Rectal smooth muscle tissue (tissue), 1 donor: ENCODE results near the gene NPB.

Experiments
- H3K27ac ChIP-seq: one replicate; pipeline ENCODE4 v1.7.0; 2013; ENCODE audit warnings: low read depth, low read length, inconsistent platforms
- H3K27me3 ChIP-seq: one replicate; pipeline ENCODE4 v1.7.0; 2013; ENCODE audit warnings: low read length; ENCODE audit not compliant: control insufficient read depth, insufficient read depth
- H3K36me3 ChIP-seq: one replicate; pipeline ENCODE4 v1.7.0; 2013; ENCODE audit warnings: low read length; ENCODE audit not compliant: control insufficient read depth, insufficient read depth
- H3K4me1 ChIP-seq: one replicate; pipeline ENCODE4 v1.7.0; 2013; ENCODE audit warnings: low read length; ENCODE audit not compliant: control insufficient read depth, insufficient read depth
- H3K4me3 ChIP-seq: one replicate; pipeline ENCODE4 v1.7.0; 2013; ENCODE audit warnings: low read length
- H3K9ac ChIP-seq: one replicate; pipeline ENCODE4 v1.7.0; 2013; ENCODE audit warnings: low read length

NPB gene

GRCh38 chr17:81902023-81902652, at the start of gene NPB:
Gene NPB (plus strand): TSS chr17:81902238. CDS start chr17:81902278, 40 bp downstream.
- no peak within 1 kb of the TSS for H3K9ac ChIP-seq
- H3K36me3 ChIP-seq: peaks cover 8% of the 10 kb centered on the region
- peaks cover 3% of the 10 kb centered on the region for H3K27me3 ChIP-seq
- no peaks in the 10 kb centered on the region for H3K4me1 ChIP-seq
- no peak within 1 kb of the TSS for H3K27ac ChIP-seq
- H3K4me3 ChIP-seq: peak within 1 kb of the TSS; percentile 24

- no peak overlapping the region for H3K27ac ChIP-seq
- H3K36me3 ChIP-seq: peaks cover 47% of the 10 kb centered on the region
- H3K9ac ChIP-seq: no peak overlapping the region
- H3K4me3 ChIP-seq: no peak overlapping the region
- H3K4me1 ChIP-seq: peaks cover 13% of the 10 kb centered on the region
- no peaks in the 10 kb centered on the region for H3K27me3 ChIP-seq
These were observed 46.9 kb upstream of the NPB start for GRCh38 chr17:81854974-81855774.

DNA sequence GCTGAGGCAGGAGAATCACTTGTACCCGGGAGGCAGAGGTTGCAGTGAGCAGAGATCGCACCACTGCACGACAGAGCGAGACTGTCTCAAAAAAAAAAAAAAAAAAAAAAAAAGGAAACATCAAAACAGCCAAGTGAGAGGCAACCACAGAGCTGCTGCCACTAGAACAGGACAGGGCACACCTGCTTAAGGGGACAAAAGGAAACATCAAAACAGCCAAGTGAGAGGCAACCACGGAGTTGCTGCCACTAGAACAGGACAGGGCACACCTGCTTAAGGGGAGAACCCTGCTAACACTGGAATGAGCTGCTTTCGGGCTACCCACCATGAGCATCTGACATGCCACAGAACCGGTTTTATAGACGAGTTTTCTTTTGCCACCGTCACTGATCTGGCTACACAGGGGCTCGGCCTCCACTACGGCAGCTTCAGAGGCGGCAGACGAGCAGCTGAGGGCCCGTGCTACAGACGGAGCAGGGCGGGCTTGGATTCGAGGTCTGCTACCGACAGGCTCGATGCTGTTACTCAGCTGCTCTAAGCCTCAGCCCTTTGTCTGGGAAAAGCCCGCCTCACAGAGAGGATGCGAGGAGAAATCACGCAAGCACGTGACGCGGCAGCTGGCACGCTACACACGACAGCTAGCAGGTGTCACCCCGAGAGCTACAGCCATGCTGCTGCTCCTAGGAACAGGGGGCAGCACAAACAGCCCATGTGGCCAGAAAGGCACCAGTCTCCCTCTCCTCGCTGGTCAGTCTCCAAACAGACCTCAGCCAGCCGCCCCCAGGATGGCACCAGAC, 43.7 kb upstream of the NPB start:
- Histone ChIP-seq H3K27ac (no peak overlapping the region), H3K36me3 (peaks cover 27% of the 10 kb centered on the region), H3K4me3 (peak overlapping the region; percentile 95), H3K27me3 (no peaks in the 10 kb centered on the region), H3K4me1 (peaks cover 16% of the 10 kb centered on the region), H3K9ac (no peak overlapping the region)

- Histone ChIP-seq H3K9ac (peak overlapping the region; percentile 40), H3K4me1 (peaks cover 16% of the 10 kb centered on the region), H3K27me3 (no peaks in the 10 kb centered on the region), H3K4me3 (peak overlapping the region; percentile 95), H3K36me3 (peaks cover 20% of the 10 kb centered on the region), H3K27ac (peak overlapping the region; percentile 90)
These were observed 42.8 kb upstream of the NPB start for GRCh38 chr17:81858967-81859905.

DNA sequence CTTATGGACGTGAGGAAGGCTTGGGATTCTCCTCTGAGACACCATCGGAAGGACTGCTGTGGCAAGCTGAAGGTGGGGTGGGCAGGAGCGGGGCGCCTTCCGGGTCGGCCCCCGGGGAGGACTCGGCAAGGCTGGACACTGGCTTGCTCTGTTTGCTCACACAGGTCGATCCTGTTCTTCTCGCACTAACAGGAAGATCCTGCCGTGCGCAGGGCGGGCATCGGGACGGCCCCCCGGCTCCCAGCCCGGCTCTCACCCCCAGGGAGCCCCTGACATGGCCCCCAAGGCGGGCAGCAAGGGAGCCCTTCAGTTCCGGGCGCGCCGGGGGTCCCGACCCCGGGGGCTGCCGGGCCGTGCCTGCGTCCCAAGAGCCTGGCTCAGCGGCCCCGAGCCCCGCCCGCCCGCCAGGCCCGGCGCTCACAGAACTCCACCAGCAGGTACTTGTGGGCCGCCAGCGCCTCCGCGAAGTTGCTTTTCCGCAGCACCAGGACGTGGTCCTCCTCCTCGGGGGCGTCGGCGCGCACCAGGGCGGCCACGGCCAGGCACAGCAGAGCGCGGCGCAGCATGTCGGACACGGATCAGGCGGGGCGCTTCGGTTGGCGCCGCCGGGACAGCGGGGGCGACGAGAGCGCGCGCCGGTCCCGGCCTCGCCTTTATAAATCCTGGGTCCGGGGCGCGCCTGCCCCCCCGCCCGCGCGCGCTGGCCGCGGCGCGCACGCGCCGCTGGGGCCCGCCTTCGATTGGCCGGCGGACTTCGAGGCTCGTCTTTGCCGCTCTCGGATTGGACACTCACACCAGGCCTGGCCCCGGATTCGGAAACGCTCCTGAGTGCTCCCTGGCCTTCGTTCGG, 41.9 kb upstream of the NPB start, which contains the start of gene P4HB:
TSS of gene P4HB (minus strand) at position 630 of the 850 bp plus-strand sequence. CDS start at position 566, 64 bp downstream.
- peak within 1 kb of the TSS; percentile 95 for H3K4me3 ChIP-seq
- H3K27me3 ChIP-seq: no peaks in the 10 kb centered on the region
- H3K27ac ChIP-seq: peak within 1 kb of the TSS; percentile 95
- peaks cover 16% of the 10 kb centered on the region for H3K4me1 ChIP-seq
- H3K36me3 ChIP-seq: peaks cover 15% of the 10 kb centered on the region
- H3K9ac ChIP-seq: peak within 1 kb of the TSS; percentile 96

DNA sequence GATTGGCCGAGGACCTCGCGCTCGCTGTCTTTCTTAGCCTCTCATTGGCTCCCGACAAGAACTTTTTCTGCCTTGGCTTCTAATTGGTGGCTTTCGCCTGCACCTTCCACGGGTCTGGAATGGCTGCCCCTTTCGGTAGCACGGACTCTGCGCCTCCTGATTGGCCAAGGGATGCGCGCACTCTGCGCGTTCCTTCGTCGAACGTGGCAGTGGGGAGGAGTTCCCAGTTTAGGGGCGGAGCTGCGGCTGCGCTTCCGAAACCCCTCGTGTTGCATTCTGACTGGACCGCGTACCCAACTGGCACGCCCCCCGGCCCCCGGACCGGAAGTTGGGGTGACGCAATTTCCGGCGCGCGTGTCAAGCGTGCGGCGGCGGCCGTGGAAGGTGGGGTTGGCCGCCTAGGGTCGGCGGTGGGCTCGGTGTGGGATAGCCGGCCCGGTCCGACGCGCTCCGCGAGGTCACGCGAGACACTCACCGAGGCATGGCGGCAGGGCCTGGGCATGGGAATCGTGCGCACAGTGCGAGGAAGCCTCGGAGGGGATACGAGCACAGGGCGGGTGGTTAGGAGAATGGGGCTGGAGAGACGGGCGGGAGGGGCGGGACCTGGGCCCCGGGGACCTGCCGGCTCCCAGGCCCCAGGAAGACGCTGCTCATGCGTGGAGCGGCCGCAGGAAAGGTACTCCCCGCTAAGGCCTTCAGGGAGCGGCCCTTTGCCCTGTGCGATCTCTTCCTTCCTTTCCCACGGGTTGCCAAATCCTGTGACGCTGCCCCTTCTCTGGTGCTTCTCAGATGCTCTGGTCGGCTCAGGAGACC, 41.1 kb upstream of the NPB start:
- Histone ChIP-seq H3K27me3 (no peaks in the 10 kb centered on the region), H3K9ac (peak overlapping the region; percentile 96), H3K27ac (peak overlapping the region; percentile 95), H3K36me3 (peaks cover 11% of the 10 kb centered on the region), H3K4me1 (peaks cover 16% of the 10 kb centered on the region), H3K4me3 (peak overlapping the region; percentile 82)

DNA sequence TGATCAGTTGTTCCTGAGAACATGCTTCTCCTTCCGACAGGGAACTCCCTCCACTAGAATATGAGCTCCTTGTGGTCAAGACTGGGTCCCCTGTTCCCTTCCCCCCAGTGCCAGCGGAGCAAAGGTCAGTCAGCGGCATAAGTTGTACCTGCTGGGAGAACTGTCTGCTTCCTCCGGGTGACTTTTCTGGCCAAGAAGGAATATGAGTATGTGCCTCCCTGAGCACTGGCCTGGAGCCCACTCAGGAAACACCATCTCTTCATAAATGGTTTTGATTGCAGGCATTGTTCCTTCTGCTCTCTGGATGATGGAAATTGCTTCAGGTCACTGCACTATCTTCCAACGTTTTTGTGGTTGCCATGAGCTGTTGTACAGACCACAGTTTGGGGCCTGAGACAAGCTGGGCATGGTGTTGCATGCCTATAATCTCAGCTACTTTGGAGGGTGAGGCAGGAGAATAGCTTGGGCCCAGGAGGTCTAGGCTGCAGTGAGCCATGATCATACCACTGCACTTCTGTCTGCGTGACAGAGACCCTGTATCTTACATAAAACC, 38.8 kb upstream of the NPB start:
- Histone ChIP-seq H3K27ac (no peak overlapping the region), H3K27me3 (no peaks in the 10 kb centered on the region), H3K36me3 (peaks cover 7% of the 10 kb centered on the region), H3K4me3 (no peak overlapping the region), H3K4me1 (peaks cover 18% of the 10 kb centered on the region), H3K9ac (no peak overlapping the region)

DNA sequence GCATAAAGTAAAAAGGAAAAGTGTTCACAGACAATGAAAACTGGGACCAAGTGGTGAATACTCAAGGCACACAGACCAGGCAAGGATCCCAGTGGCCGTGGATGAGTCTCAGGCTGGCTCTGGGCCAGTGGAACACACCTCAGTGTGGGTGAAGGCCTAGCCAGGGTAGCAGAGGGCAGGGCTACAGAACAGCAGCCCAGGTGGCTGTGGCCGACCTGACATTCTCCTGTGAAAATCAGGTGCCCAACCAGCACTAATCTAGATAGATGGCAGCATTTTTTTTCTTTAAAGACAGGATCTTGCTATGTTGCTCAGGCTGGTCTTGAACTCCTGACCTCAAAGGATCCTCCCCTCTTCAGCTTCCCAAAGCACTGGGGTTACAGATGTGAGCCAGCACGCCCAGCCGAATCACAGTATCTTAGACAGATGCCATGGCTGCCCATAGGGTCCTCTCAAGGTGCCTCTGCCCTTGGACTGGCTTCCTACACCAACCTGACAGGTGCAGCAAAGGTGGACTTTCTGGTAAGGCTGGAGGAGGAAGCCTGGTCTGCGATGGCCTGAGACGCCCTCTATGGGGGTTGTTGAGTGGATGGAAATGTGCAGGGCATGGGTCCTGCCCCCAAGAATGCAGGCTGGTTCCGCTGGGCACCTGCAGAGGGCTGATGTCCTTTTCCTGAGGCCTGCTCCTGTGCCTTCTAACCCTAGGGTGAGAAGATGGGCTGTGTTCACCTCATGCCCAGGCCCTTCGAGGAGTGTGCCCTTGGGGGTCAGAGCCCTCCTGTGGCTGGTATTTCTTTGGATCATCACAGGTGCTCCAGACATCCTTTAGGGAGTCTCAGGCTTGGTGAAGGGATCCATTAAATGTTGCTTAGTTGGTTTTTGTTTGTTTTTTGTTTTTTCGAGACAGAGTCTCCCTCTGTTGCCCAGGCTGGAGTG, 37.9 kb upstream of the NPB start:
- H3K9ac ChIP-seq: no peak overlapping the region
- H3K27me3 ChIP-seq: no peaks in the 10 kb centered on the region
- H3K36me3 ChIP-seq: peaks cover 9% of the 10 kb centered on the region
- H3K4me3 ChIP-seq: no peak overlapping the region
- H3K27ac ChIP-seq: no peak overlapping the region
- peaks cover 13% of the 10 kb centered on the region for H3K4me1 ChIP-seq

DNA sequence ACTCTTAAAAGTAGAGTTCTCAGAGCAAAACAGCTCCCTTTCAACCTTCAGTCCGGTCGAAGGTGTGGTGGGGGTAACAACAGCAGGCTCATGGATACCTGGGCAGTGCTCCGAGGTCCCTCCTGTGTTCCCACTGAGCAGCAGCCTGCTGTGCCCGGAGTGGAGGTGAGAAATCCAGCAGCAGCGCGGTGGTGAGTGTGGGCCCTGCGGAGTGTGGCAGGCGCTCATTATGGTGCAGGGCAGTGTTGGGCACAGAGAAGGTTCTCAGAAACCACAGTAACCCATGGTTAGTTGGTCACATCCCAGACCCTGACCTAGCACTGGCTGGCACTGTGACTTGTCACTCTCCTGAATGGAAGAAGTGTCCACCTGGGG, 36.7 kb upstream of the NPB start:
- H3K4me1 ChIP-seq: peaks cover 12% of the 10 kb centered on the region
- H3K27ac ChIP-seq: no peak overlapping the region
- no peak overlapping the region for H3K4me3 ChIP-seq
- H3K36me3 ChIP-seq: peaks cover 11% of the 10 kb centered on the region
- no peaks in the 10 kb centered on the region for H3K27me3 ChIP-seq
- H3K9ac ChIP-seq: no peak overlapping the region
